Airway epithelial cell (primary cell): ENCODE data around the gene SYNM. TPM values are rescaled to one million over a fixed set of nuclear protein-coding genes. Genes with fewer than 3 reads are reported as not detected.

Source experiments
- total RNA-seq: library from RNA; depleted of rRNA; stranded (reverse); fragments of >200 nt; gene quantifications from 2 replicates; pipeline ENCODE4 v1.2.3, GENCODE V29; 2015

SYNM gene, protein sequence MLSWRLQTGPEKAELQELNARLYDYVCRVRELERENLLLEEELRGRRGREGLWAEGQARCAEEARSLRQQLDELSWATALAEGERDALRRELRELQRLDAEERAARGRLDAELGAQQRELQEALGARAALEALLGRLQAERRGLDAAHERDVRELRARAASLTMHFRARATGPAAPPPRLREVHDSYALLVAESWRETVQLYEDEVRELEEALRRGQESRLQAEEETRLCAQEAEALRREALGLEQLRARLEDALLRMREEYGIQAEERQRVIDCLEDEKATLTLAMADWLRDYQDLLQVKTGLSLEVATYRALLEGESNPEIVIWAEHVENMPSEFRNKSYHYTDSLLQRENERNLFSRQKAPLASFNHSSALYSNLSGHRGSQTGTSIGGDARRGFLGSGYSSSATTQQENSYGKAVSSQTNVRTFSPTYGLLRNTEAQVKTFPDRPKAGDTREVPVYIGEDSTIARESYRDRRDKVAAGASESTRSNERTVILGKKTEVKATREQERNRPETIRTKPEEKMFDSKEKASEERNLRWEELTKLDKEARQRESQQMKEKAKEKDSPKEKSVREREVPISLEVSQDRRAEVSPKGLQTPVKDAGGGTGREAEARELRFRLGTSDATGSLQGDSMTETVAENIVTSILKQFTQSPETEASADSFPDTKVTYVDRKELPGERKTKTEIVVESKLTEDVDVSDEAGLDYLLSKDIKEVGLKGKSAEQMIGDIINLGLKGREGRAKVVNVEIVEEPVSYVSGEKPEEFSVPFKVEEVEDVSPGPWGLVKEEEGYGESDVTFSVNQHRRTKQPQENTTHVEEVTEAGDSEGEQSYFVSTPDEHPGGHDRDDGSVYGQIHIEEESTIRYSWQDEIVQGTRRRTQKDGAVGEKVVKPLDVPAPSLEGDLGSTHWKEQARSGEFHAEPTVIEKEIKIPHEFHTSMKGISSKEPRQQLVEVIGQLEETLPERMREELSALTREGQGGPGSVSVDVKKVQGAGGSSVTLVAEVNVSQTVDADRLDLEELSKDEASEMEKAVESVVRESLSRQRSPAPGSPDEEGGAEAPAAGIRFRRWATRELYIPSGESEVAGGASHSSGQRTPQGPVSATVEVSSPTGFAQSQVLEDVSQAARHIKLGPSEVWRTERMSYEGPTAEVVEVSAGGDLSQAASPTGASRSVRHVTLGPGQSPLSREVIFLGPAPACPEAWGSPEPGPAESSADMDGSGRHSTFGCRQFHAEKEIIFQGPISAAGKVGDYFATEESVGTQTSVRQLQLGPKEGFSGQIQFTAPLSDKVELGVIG (N-terminal part only)
- total RNA-seq: 0.63 and 0.74 TPM in 2 replicates

DNA sequence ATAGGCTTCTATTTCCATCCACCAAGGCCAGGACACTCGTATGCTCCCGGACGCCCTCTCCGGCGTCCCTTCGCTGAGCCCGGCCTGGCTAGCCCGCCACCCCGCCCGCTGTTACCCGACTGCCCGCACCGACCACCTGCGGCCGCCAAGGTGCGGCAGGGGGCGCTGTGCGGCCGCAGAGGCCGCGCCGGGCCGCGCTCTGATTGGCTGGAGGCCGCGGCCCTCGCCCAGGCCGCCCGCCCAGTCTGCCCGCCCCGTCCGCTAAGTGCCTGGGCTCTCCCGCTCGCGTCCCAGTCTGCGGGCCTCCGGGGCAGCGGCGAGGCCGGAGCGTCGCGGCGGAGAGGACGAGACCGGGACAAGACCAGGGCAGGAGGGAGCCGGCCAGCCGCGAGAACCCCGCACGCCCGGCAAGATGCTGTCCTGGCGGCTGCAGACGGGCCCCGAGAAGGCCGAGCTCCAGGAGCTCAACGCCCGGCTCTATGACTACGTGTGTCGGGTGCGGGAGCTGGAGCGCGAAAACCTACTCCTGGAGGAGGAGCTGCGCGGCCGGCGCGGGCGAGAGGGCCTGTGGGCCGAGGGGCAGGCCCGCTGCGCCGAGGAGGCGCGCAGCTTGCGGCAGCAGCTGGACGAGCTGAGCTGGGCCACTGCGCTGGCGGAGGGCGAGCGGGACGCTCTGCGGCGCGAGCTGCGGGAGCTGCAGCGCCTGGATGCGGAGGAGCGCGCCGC lies at the start of gene SYNM:
TSS of gene SYNM (plus strand) at position 293 of the 726 bp plus-strand sequence. CDS start at position 413, 120 bp downstream.

Other genes starting within 250 kb of the SYNM start
- not detected in 2 replicates for gene PGPEP1L, start 97.3 kb upstream of the SYNM start, total RNA-seq
- 14.4 and 15.9 TPM in 2 replicates for gene TTC23, start 144.5 kb downstream of the SYNM start, total RNA-seq
- gene LRRC28, start 146.4 kb downstream of the SYNM start, total RNA-seq: 19.7 and 28.6 TPM in 2 replicates